Activated T-helper 2 cell treated with anti-CD3 and anti-CD28 coated beads, Interferon-gamma antibody, Interleukin-2, Interleukin-4, amounts not matched to agents 10 μg/mL and 5 μg/mL and 100 μg/mL, durations not matched to agents 14 hours and 24 hours and 36 hours (primary cell): ENCODE results near the gene PEX3. TPM values are rescaled to one million over a fixed set of nuclear protein-coding genes. Genes with fewer than 3 reads are reported as not detected.
"Not testable (repeated sequence)": the region's sequence is repeated elsewhere in the genome, so short reads cannot be mapped to it uniquely, and the experiment has no call there.

ENCODE experiments used
- DNase-seq: peaks from one replicate; pipeline ENCODE4 v3.0.0; 2021; ENCODE audit warnings: low spot score
- H3K27ac Mint-ChIP-seq: one replicate; pipeline ENCODE4 v1.8.0; 2021; ENCODE audit warnings: mixed read lengths
- H3K27me3 Mint-ChIP-seq: one replicate; pipeline ENCODE4 v1.8.0; 2021; ENCODE audit warnings: low read depth, mixed read lengths
- H3K36me3 Mint-ChIP-seq: one replicate; pipeline ENCODE4 v1.8.0; 2021; ENCODE audit warnings: low read depth, mixed read lengths
- H3K4me1 Mint-ChIP-seq: one replicate; pipeline ENCODE4 v1.8.0; 2021; ENCODE audit warnings: low read depth, mixed read lengths
- H3K4me3 Mint-ChIP-seq: one replicate; pipeline ENCODE4 v1.8.0; 2021; ENCODE audit warnings: low read depth, mild to moderate bottlenecking, moderate library complexity, mixed read lengths
- H3K9me3 Mint-ChIP-seq: one replicate; pipeline ENCODE4 v1.8.0; 2021; ENCODE audit warnings: mixed read lengths
- intact Hi-C: fragments of 100-400 bp; cut with micrococcal nuclease; formaldehyde crosslinking; loops from one replicate; pipeline ENCODE4 v1.15.1; 2023
- total RNA-seq: library from RNA; stranded (reverse); gene quantifications from 2 replicates; pipeline ENCODE4 v1.2.3, GENCODE V29; 2022

Gene PEX3
- total RNA-seq, 1 donor from 2014 or later = 23.6 TPM

- no peaks in the 10 kb centered on the region for H3K27me3 Mint-ChIP-seq
- H3K4me1 Mint-ChIP-seq = peaks cover 31% of the 10 kb centered on the region
- intact Hi-C loops = loop anchor here (2.0 to 10.0 kb wide), 2 partner anchors 59 to 393 kb away; partner anchors contain the start of genes FUCA2 and LTV1
- peaks cover 23% of the 10 kb centered on the region for H3K36me3 Mint-ChIP-seq
- no peak for DNase-seq
- H3K4me3 Mint-ChIP-seq = peak overlapping the region; percentile 94
- peak overlapping the region; percentile 97 for H3K27ac Mint-ChIP-seq
- H3K9me3 Mint-ChIP-seq = no peaks in the 10 kb centered on the region
Measured at GRCh38 chr6:143451531-143451930, 926 bp downstream of the PEX3 start.

DNA sequence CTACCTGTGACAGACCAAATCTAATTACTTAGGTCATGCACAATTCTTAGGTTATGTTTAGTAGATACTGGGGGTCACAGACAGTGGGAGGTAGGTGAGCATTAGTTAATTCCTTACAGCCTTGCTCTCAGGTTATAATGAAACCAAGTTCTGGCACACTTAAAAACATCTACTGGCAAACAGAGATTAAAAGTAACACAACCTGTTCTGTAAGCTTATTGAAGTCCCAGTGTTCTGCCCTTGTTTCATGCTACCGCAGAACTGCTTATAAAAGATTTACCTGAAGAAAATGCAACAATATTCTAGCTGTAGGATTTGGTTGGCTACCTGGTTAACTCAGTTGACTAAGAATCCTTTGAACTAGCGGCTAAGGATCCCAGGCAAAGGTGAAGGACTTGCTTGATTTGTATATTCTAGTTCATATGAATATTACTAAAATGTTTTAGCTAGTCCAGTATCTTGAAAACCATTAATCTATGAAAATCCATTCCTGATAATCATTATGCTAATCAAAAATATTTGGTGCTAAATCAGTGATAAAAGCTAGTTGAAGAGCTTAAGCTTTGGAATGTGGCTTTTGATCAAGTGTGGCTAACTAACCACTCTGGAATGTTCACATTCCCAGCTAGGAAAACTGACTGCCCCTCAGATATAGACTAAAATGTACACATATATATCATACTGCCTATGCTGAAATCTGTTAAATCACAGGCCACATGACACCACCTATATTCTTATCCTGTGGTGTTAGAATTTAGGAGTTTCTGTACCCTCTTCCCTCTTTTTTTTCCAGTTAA lies 7.2 kb downstream of the PEX3 start:
- intact Hi-C loops = loop anchor here (10.0 kb wide), 1 partner anchor 387 kb away; the partner anchor contains the start of gene LTV1
- no peak overlapping the region for H3K27ac Mint-ChIP-seq
- no peak overlapping the region for H3K4me3 Mint-ChIP-seq
- H3K27me3 Mint-ChIP-seq = no peaks in the 10 kb centered on the region
- no peaks in the 10 kb centered on the region for H3K9me3 Mint-ChIP-seq
- H3K4me1 Mint-ChIP-seq = peaks cover 11% of the 10 kb centered on the region
- no peak for DNase-seq
- peaks cover 27% of the 10 kb centered on the region for H3K36me3 Mint-ChIP-seq

DNA sequence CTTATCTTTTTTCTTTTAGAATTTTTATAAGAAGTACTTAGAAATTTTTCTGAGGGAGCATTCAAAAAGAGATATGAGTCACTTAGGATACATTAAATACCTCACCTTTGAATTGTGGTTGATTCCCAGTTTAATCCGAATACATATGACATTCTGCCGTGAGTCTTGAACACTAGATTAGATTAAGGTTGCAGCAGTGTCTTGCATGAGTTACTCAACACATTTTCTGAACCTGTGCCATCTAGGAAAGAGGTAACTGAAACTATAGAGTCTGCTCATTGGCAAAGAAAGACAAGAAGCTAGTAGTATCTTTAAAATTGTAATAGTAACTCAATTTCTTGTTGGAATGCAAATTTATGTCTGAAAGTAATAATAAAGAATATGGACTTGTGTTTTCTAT lies 14.9 kb downstream of the PEX3 start:
- intact Hi-C loops = no loop called here
- no peaks in the 10 kb centered on the region for H3K4me1 Mint-ChIP-seq
- H3K36me3 Mint-ChIP-seq = peaks cover 41% of the 10 kb centered on the region
- H3K27ac Mint-ChIP-seq = no peak overlapping the region
- no peak overlapping the region for H3K4me3 Mint-ChIP-seq
- no peaks in the 10 kb centered on the region for H3K27me3 Mint-ChIP-seq
- no peak for DNase-seq
- no peaks in the 10 kb centered on the region for H3K9me3 Mint-ChIP-seq

GRCh38 chr6:143468026-143468425 lies 17.4 kb downstream of the PEX3 start:
- Mint-ChIP-seq H3K9me3 (no peaks in the 10 kb centered on the region), H3K27me3 (no peaks in the 10 kb centered on the region), H3K4me3 (no peak overlapping the region), H3K27ac (no peak overlapping the region), H3K4me1 (no peaks in the 10 kb centered on the region), H3K36me3 (peaks cover 37% of the 10 kb centered on the region)
- intact Hi-C loops = no loop called here
- no peak for DNase-seq

- H3K4me3 Mint-ChIP-seq, H3K9me3 Mint-ChIP-seq, H3K4me1 Mint-ChIP-seq, H3K27ac Mint-ChIP-seq, H3K27me3 Mint-ChIP-seq, intact Hi-C loops, DNase-seq: not testable (repeated sequence)
- H3K36me3 Mint-ChIP-seq = peaks cover 41% of the 10 kb centered on the region
Measured at GRCh38 chr6:143468823-143469222, 18.2 kb downstream of the PEX3 start.

- no peak for DNase-seq
- no peaks in the 10 kb centered on the region for H3K27me3 Mint-ChIP-seq
- H3K4me3 Mint-ChIP-seq = no peak overlapping the region
- H3K4me1 Mint-ChIP-seq = no peaks in the 10 kb centered on the region
- peaks cover 53% of the 10 kb centered on the region for H3K36me3 Mint-ChIP-seq
- H3K27ac Mint-ChIP-seq = no peak overlapping the region
- no peaks in the 10 kb centered on the region for H3K9me3 Mint-ChIP-seq
- intact Hi-C loops = no loop called here
Measured at GRCh38 chr6:143471822-143472221, 21.2 kb downstream of the PEX3 start.

- DNase-seq = no peak
- no peaks in the 10 kb centered on the region for H3K9me3 Mint-ChIP-seq
- H3K27me3 Mint-ChIP-seq = no peaks in the 10 kb centered on the region
- intact Hi-C loops = no loop called here
- H3K27ac Mint-ChIP-seq = no peak overlapping the region
- H3K4me1 Mint-ChIP-seq = no peaks in the 10 kb centered on the region
- peaks cover 47% of the 10 kb centered on the region for H3K36me3 Mint-ChIP-seq
- H3K4me3 Mint-ChIP-seq = no peak overlapping the region
Measured at GRCh38 chr6:143476545-143476944, 25.9 kb downstream of the PEX3 start.

- Mint-ChIP-seq H3K27ac (no peak overlapping the region), H3K4me3 (no peak overlapping the region)
- intact Hi-C loops = no loop called here
Measured at GRCh38 chr6:143478479-143479062, 28.0 kb downstream of the PEX3 start.

DNA sequence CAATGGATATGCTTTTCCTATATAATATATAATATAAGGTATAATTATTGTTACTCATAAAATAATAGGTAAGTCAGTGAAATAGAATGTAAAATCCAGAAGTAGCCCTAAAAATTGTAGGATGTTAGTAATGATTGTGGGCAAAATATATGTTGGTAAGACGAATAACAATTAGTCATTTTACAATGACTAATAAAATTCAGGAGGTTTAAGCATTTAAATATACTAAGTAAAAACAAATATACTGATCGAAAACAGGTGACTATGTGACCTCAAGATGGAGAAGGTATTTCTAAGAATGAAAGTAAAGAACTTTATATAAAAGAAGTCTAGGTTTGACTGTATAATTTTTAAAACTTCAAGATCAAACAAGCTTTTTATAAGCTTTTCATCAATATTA lies 32.0 kb downstream of the PEX3 start:
- Mint-ChIP-seq H3K27ac (no peak overlapping the region), H3K9me3 (no peaks in the 10 kb centered on the region), H3K27me3 (no peaks in the 10 kb centered on the region), H3K4me3 (no peak overlapping the region), H3K36me3 (peaks cover 15% of the 10 kb centered on the region), H3K4me1 (no peaks in the 10 kb centered on the region)
- intact Hi-C loops = no loop called here
- DNase-seq = no peak

More at GRCh38 chr6:143478479-143479062, 28.0 kb downstream of the PEX3 start:
- peaks cover 34% of the 10 kb centered on the region for H3K36me3 Mint-ChIP-seq
- DNase-seq = no peak
- no peaks in the 10 kb centered on the region for H3K9me3 Mint-ChIP-seq
- H3K4me1 Mint-ChIP-seq = no peaks in the 10 kb centered on the region
- no peaks in the 10 kb centered on the region for H3K27me3 Mint-ChIP-seq

DNA sequence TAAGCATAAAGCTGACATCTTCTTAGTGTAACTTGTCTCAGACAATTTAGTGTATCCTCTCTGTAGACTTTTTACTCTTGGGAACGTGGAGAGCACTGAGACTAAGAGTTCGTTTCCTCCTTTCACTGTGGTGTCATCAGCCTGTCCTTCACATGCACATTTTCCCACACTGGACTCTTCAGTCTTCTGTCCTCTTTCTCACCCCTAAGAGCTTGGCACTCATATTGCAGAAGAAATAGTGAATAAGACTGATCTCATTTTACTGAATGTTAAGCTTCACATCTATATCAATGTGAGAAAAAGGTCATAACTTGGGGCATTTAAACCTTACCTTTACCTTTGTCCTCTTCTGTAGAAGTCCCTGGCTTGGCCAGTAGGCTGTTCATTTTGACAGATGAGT lies 35.4 kb downstream of the PEX3 start:
- DNase-seq = no peak
- intact Hi-C loops = no loop called here
- no peak overlapping the region for H3K4me3 Mint-ChIP-seq
- H3K36me3 Mint-ChIP-seq = peaks cover 7% of the 10 kb centered on the region
- no peaks in the 10 kb centered on the region for H3K27me3 Mint-ChIP-seq
- H3K27ac Mint-ChIP-seq = no peak overlapping the region
- H3K9me3 Mint-ChIP-seq = no peaks in the 10 kb centered on the region
- no peaks in the 10 kb centered on the region for H3K4me1 Mint-ChIP-seq

DNA sequence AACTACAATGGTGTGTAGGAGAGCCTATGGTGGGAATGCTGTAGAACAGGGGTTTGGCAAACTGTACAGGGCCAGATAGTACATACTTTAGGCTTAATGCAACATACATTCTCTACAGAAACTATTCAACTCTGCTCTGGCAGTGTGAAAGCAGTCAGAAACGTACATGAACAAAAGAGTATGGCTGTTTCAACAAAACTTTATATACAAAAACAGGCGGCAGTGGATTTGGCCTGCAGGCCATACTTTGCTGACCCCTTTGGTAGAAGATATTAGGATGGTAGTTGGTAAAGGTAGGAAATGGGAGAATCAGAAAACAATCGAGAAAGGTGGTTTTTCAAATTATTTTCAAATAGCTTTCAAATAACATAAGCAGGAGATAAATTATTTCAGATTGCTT lies 36.1 kb downstream of the PEX3 start:
- H3K9me3 Mint-ChIP-seq = no peaks in the 10 kb centered on the region
- H3K27ac Mint-ChIP-seq = no peak overlapping the region
- no peaks in the 10 kb centered on the region for H3K4me1 Mint-ChIP-seq
- intact Hi-C loops = no loop called here
- no peak overlapping the region for H3K4me3 Mint-ChIP-seq
- H3K27me3 Mint-ChIP-seq = no peaks in the 10 kb centered on the region
- no peak for DNase-seq
- peaks cover 7% of the 10 kb centered on the region for H3K36me3 Mint-ChIP-seq

DNA sequence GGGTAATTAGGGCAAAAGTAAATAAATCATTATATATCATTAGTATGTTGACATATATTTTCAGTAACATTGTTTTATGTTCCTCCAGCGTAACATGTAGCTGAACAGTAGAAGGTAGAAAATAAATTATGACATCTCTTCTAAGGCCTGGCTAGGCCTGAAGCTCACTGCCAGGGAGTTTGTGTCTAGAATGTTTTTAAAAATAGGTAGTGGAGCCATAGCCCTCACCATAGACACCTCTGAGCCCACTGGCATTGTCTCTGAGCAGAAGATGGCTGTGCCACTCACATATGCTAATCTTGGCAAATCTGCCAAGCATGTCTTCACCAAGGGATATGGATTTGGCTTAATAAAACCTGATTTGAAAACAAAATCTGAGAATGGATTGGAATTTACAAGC lies 39.6 kb downstream of the PEX3 start:
- intact Hi-C loops = no loop called here
- peaks cover 14% of the 10 kb centered on the region for H3K36me3 Mint-ChIP-seq
- no peak overlapping the region for H3K27ac Mint-ChIP-seq
- no peak for DNase-seq
- no peak overlapping the region for H3K4me3 Mint-ChIP-seq
- no peaks in the 10 kb centered on the region for H3K4me1 Mint-ChIP-seq
- H3K27me3 Mint-ChIP-seq = no peaks in the 10 kb centered on the region
- H3K9me3 Mint-ChIP-seq = no peaks in the 10 kb centered on the region

DNA sequence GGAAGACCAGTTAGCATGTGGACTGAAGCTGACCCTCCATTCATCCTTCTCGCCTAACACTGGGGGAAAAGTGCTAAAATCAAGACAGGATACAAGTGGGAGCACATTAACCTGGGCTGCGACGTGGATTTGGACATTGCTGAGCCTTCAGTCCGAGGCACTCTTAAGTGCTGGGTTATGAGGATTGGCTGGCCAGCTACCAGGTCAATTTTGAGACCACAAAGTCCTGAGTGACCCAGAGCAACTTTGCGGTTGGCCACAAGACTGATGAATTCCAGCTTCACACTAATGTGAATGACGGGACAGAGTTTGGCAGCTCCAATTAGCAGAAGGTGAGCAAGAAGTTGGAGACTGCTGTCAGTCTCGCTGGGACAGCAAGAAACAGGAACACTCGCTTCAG lies 40.2 kb downstream of the PEX3 start:
- intact Hi-C loops = no loop called here
- no peaks in the 10 kb centered on the region for H3K27me3 Mint-ChIP-seq
- peaks cover 13% of the 10 kb centered on the region for H3K36me3 Mint-ChIP-seq
- no peak for DNase-seq
- H3K4me3 Mint-ChIP-seq = no peak overlapping the region
- no peak overlapping the region for H3K27ac Mint-ChIP-seq
- H3K9me3 Mint-ChIP-seq = no peaks in the 10 kb centered on the region
- H3K4me1 Mint-ChIP-seq = no peaks in the 10 kb centered on the region
